Measurements from ENCODE around the gene PHTF1.

Gene PHTF1

DNA sequence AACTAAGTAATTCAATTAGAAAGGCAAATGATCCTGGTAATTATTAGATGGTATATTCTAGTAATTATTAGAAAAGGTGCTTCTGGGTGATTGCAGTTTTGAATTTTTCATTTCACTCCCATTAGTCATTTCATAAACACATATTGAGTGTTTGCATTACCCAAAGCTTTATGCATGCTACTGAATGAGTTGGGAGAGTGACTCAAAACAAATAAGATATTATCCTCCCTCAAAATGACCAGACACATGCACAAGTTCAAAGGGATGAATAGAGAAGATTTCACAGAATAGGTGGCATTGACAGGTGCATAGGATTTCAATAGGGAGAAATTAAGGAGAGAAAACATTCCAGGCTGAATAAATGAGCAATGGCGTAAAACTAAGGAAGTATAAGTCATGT lies 84.7 kb downstream of the PHTF1 start:
- no peak overlapping the region for H3K4me3 ChIP-seq (ENCODE audit: low read length in 2 of 2)
- H3K27ac ChIP-seq (ENCODE audit: low read depth in 2 of 2, low read length in 2 of 2): no peak overlapping the region
- no peaks in the 10 kb centered on the region for H3K9me3 ChIP-seq (ENCODE audit: control insufficient read depth in 2 of 2, low read length in 2 of 2)
- no peak overlapping the region for H3K9ac ChIP-seq (ENCODE audit: low read depth in 1 of 2, low read length in 2 of 2)
- H3K36me3 ChIP-seq (ENCODE audit: control insufficient read depth in 2 of 2, insufficient read depth in 2 of 2, low read length in 2 of 2): peaks cover 28 to 32% of the 10 kb centered on the region in 2 donors
- H3K27me3 ChIP-seq (ENCODE audit: control insufficient read depth in 2 of 2, insufficient read depth in 2 of 2, low read length in 2 of 2): no peaks in the 10 kb centered on the region
- no peaks in the 10 kb centered on the region for H3K4me1 ChIP-seq (ENCODE audit: control insufficient read depth in 2 of 2, insufficient read depth in 2 of 2, low read length in 2 of 2)

DNA sequence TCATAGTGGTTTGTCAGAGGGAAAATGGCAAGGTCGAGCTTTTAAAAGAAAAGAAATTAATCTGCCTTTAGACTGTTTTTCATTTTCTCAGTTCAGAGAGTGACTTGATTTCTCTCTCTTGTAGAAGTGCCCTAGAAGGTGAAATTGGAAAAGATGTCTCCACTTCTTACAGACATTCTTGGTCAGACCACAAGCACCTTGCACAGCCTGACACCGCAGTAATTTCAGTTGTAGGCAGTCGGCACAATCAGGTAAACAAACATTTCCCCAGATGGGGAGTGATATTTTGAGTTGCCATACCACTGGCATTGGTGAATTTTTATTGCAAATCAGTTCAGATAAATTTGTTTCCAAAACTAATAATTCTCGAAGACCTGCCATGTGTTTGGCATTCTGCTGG lies 86.8 kb downstream of the PHTF1 start:
- Histone ChIP-seq H3K36me3 (ENCODE audit: control insufficient read depth in 2 of 2, insufficient read depth in 2 of 2, low read length in 2 of 2) (peaks cover 20 to 34% of the 10 kb centered on the region in 2 donors), H3K4me1 (ENCODE audit: control insufficient read depth in 2 of 2, insufficient read depth in 2 of 2, low read length in 2 of 2) (no peaks in the 10 kb centered on the region), H3K4me3 (ENCODE audit: low read length in 2 of 2) (no peak overlapping the region), H3K27me3 (ENCODE audit: control insufficient read depth in 2 of 2, insufficient read depth in 2 of 2, low read length in 2 of 2) (no peaks in the 10 kb centered on the region), H3K9ac (ENCODE audit: low read depth in 1 of 2, low read length in 2 of 2) (no peak overlapping the region), H3K9me3 (ENCODE audit: control insufficient read depth in 2 of 2, low read length in 2 of 2) (no peaks in the 10 kb centered on the region), H3K27ac (ENCODE audit: low read depth in 2 of 2, low read length in 2 of 2) (no peak overlapping the region)

DNA sequence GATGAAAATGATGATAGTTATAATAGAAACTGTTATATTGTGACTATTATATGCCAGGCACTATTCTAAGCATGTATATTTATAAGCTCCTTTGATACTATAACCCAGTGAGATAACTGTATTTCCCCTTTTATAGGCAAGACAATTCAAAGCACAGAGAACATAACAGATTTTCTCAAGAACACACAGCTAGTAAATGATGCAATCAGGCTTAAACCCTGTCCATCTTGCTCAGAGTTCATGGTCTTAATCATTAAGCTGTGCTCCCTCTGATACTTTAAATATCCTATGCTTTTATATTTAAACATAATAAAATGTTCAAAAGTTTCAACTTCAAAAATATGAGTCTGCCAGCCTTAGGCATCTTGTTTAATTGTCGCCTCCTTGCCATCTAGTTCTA lies 88.6 kb downstream of the PHTF1 start:
- Histone ChIP-seq H3K4me3 (ENCODE audit: low read length in 2 of 2) (no peak overlapping the region), H3K4me1 (ENCODE audit: control insufficient read depth in 2 of 2, insufficient read depth in 2 of 2, low read length in 2 of 2) (no peaks in the 10 kb centered on the region), H3K27me3 (ENCODE audit: control insufficient read depth in 2 of 2, insufficient read depth in 2 of 2, low read length in 2 of 2) (no peaks in the 10 kb centered on the region), H3K36me3 (ENCODE audit: control insufficient read depth in 2 of 2, insufficient read depth in 2 of 2, low read length in 2 of 2) (peaks cover 18 to 34% of the 10 kb centered on the region in 2 donors), H3K9ac (ENCODE audit: low read depth in 1 of 2, low read length in 2 of 2) (no peak overlapping the region), H3K9me3 (ENCODE audit: control insufficient read depth in 2 of 2, low read length in 2 of 2) (no peaks in the 10 kb centered on the region), H3K27ac (ENCODE audit: low read depth in 2 of 2, low read length in 2 of 2) (no peak overlapping the region)

DNA sequence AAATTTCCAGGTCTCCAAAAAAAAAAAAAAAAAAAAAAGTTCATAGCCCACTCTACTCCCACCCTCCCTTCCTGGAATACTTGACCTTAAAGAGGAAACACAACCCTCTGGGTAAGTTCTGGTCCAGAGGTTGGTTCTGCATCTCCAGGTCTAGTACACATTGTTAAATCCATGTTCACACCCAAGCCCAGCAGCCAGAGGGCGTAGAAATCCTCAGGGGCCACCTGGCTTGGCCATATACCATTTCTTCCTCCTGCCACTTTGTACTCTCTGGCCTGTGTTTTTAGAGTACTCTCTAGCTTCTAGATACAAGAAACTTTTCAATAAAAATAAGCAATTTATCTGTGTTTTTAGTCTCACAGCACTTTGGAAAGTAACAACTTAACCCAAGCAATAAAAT lies 89.3 kb downstream of the PHTF1 start:
- H3K27ac ChIP-seq (ENCODE audit: low read depth in 2 of 2, low read length in 2 of 2): no peak overlapping the region
- H3K27me3 ChIP-seq (ENCODE audit: control insufficient read depth in 2 of 2, insufficient read depth in 2 of 2, low read length in 2 of 2): no peaks in the 10 kb centered on the region
- H3K9me3 ChIP-seq (ENCODE audit: control insufficient read depth in 2 of 2, low read length in 2 of 2): no peaks in the 10 kb centered on the region
- H3K36me3 ChIP-seq (ENCODE audit: control insufficient read depth in 2 of 2, insufficient read depth in 2 of 2, low read length in 2 of 2): peaks cover 18 to 28% of the 10 kb centered on the region in 2 donors
- H3K4me1 ChIP-seq (ENCODE audit: control insufficient read depth in 2 of 2, insufficient read depth in 2 of 2, low read length in 2 of 2): no peaks in the 10 kb centered on the region
- H3K9ac ChIP-seq (ENCODE audit: low read depth in 1 of 2, low read length in 2 of 2): no peak overlapping the region
- H3K4me3 ChIP-seq (ENCODE audit: low read length in 2 of 2): no peak overlapping the region

DNA sequence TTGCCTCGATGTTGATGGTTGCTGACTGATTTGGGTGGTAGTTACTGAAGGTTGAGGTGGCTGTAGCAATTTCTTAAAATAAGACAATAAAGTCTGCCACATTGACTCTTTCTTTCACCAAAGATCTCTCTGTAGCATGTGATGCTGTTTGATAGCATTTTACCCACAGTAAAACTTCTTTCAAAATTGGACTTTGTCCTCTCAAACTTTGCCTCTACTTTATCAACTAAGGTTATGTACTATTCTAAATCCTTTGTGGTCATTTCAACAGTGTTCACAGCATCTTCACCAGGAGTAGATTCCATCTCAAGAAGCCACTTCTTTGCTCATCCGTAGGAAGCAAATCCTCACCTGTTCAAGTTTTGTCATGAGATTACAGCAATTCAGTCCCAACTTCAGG lies 93.2 kb downstream of the PHTF1 start:
- no peak overlapping the region for H3K9ac ChIP-seq (ENCODE audit: low read depth in 1 of 2, low read length in 2 of 2)

DNA sequence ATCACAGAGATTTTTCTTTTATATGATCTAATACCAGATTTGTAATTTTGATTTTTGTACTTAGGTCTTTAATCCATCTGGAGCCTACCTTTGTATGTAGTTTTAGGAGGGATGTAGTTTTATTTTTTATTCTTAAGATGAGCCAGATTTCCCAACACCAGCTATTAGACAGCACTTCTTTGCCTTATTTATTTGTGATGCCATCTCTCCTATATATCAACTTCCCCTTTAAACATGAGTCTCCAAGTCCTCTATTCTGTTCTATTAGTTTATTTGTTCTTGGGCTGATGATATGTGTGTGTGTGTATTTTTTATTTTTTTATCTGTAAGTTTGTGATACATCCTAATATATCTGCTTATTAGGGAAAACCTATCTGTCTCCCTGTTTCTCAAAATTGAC lies 94.2 kb downstream of the PHTF1 start:
- H3K4me1 ChIP-seq (ENCODE audit: control insufficient read depth in 2 of 2, insufficient read depth in 2 of 2, low read length in 2 of 2): no peaks in the 10 kb centered on the region
- H3K9ac ChIP-seq (ENCODE audit: low read depth in 1 of 2, low read length in 2 of 2): no peak overlapping the region
- no peaks in the 10 kb centered on the region for H3K9me3 ChIP-seq (ENCODE audit: control insufficient read depth in 2 of 2, low read length in 2 of 2)
- H3K27me3 ChIP-seq (ENCODE audit: control insufficient read depth in 2 of 2, insufficient read depth in 2 of 2, low read length in 2 of 2): no peaks in the 10 kb centered on the region
- H3K4me3 ChIP-seq (ENCODE audit: low read length in 2 of 2): no peak overlapping the region
- no peak overlapping the region for H3K27ac ChIP-seq (ENCODE audit: low read depth in 2 of 2, low read length in 2 of 2)
- H3K36me3 ChIP-seq (ENCODE audit: control insufficient read depth in 2 of 2, insufficient read depth in 2 of 2, low read length in 2 of 2): peaks cover 5 to 6% of the 10 kb centered on the region in 2 donors

More for the DNA sequence above, 93.2 kb downstream of the PHTF1 start:
- Histone ChIP-seq H3K27me3 (ENCODE audit: control insufficient read depth in 2 of 2, insufficient read depth in 2 of 2, low read length in 2 of 2) (no peaks in the 10 kb centered on the region), H3K9me3 (ENCODE audit: control insufficient read depth in 2 of 2, low read length in 2 of 2) (no peaks in the 10 kb centered on the region), H3K4me1 (ENCODE audit: control insufficient read depth in 2 of 2, insufficient read depth in 2 of 2, low read length in 2 of 2) (no peaks in the 10 kb centered on the region), H3K36me3 (ENCODE audit: control insufficient read depth in 2 of 2, insufficient read depth in 2 of 2, low read length in 2 of 2) (peaks cover 2 to 6% of the 10 kb centered on the region in 2 donors), H3K27ac (ENCODE audit: low read depth in 2 of 2, low read length in 2 of 2) (no peak overlapping the region), H3K4me3 (ENCODE audit: low read length in 2 of 2) (no peak overlapping the region)

DNA sequence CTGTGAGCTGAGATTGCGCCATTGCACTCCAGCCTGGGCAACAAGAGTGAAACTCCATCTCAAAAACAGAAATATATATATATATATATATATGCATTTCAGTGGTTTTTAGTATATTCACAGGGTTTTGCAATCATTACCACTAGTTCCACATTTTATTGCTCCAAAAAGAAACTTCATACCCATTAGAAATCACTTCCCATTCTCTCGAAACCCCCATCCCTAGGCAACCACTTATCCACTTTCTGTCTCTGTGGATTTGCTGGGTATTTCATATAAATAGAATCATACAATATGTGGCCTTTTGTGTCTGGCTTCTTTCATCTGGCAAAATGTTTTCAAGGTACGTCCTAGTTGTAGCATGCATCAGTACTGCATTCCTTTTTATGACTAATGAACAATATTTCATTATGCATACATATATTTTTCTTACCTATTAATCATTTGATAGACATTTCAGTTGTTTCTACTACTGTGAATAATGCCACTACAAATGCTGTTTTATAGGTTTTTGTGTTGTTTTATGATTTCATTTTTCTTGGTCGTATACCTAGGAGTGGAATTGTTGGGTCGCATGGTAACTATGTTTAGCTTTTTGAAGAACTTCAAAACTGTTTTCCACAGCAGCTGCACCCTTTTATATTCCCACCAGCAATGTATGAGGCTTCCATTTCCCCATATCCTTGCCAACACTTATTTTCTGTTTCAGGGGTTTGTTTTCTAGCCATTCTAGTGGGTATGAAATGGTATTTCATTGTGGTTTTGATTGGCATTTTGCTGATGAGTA lies 95.9 kb downstream of the PHTF1 start:
- H3K4me1 ChIP-seq (ENCODE audit: control insufficient read depth in 2 of 2, insufficient read depth in 2 of 2, low read length in 2 of 2): no peaks in the 10 kb centered on the region
- H3K27me3 ChIP-seq (ENCODE audit: control insufficient read depth in 2 of 2, insufficient read depth in 2 of 2, low read length in 2 of 2): no peaks in the 10 kb centered on the region
- H3K27ac ChIP-seq (ENCODE audit: low read depth in 2 of 2, low read length in 2 of 2): no peak overlapping the region

DNA sequence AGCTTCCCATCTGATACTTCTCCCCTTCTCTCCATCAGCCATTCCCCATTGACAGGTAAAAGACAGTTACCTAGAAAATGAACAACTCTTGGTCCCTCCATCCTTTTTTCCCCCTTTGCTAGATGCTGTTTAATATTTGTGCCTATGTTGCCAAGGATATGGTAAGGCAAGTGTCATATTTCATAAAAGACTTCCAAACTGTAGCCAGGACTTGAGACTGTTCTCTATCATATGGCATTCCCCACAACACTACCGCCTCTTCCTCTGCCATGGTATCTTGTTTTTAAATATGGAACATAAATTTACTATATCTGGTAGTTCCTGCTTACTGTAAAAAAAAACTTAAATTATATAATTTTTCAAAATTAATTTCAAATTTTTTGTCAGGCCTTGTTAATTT lies 97.2 kb downstream of the PHTF1 start:
- no peaks in the 10 kb centered on the region for H3K4me1 ChIP-seq (ENCODE audit: control insufficient read depth in 2 of 2, insufficient read depth in 2 of 2, low read length in 2 of 2)
- H3K9ac ChIP-seq (ENCODE audit: low read depth in 1 of 2, low read length in 2 of 2): no peak overlapping the region
- no peaks in the 10 kb centered on the region for H3K27me3 ChIP-seq (ENCODE audit: control insufficient read depth in 2 of 2, insufficient read depth in 2 of 2, low read length in 2 of 2)
- no peaks in the 10 kb centered on the region for H3K9me3 ChIP-seq (ENCODE audit: control insufficient read depth in 2 of 2, low read length in 2 of 2)
- no peak overlapping the region for H3K4me3 ChIP-seq (ENCODE audit: low read length in 2 of 2)
- H3K36me3 ChIP-seq (ENCODE audit: control insufficient read depth in 2 of 2, insufficient read depth in 2 of 2, low read length in 2 of 2): peaks cover 10% of the 10 kb centered on the region in 2 donors
- no peak overlapping the region for H3K27ac ChIP-seq (ENCODE audit: low read depth in 2 of 2, low read length in 2 of 2)

More for the DNA sequence above, 95.9 kb downstream of the PHTF1 start:
- Histone ChIP-seq H3K9me3 (ENCODE audit: control insufficient read depth in 2 of 2, low read length in 2 of 2) (no peaks in the 10 kb centered on the region), H3K9ac (ENCODE audit: low read depth in 1 of 2, low read length in 2 of 2) (no peak overlapping the region), H3K36me3 (ENCODE audit: control insufficient read depth in 2 of 2, insufficient read depth in 2 of 2, low read length in 2 of 2) (peaks cover 7 to 10% of the 10 kb centered on the region in 2 donors), H3K4me3 (ENCODE audit: low read length in 2 of 2) (no peak overlapping the region)

DNA sequence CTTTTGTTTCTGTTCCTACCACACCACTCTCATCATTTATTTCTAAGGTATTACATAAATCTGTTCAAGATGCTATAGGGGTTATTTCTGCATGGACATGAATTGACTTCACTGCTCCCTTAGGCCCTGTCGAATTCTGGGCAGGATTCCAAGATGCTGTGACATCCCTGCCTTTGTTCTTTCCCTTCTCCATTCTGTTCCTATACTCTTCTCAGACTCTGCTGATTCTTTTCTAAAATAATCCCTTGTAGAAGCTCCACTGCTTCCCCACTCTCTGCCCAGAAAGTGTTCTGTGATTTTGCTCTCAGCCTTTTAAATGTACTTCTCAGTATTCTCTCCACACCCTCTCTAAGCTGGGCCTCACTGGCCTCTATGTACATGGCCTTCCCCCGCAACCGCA lies 99.2 kb downstream of the PHTF1 start:
- H3K9ac ChIP-seq (ENCODE audit: low read depth in 1 of 2, low read length in 2 of 2): no peak overlapping the region
- peaks cover 10 to 13% of the 10 kb centered on the region in 2 donors for H3K36me3 ChIP-seq (ENCODE audit: control insufficient read depth in 2 of 2, insufficient read depth in 2 of 2, low read length in 2 of 2)
- H3K27me3 ChIP-seq (ENCODE audit: control insufficient read depth in 2 of 2, insufficient read depth in 2 of 2, low read length in 2 of 2): no peaks in the 10 kb centered on the region
- no peaks in the 10 kb centered on the region for H3K9me3 ChIP-seq (ENCODE audit: control insufficient read depth in 2 of 2, low read length in 2 of 2)
- H3K27ac ChIP-seq (ENCODE audit: low read depth in 2 of 2, low read length in 2 of 2): no peak overlapping the region
- no peaks in the 10 kb centered on the region for H3K4me1 ChIP-seq (ENCODE audit: control insufficient read depth in 2 of 2, insufficient read depth in 2 of 2, low read length in 2 of 2)
- no peak overlapping the region for H3K4me3 ChIP-seq (ENCODE audit: low read length in 2 of 2)

DNA sequence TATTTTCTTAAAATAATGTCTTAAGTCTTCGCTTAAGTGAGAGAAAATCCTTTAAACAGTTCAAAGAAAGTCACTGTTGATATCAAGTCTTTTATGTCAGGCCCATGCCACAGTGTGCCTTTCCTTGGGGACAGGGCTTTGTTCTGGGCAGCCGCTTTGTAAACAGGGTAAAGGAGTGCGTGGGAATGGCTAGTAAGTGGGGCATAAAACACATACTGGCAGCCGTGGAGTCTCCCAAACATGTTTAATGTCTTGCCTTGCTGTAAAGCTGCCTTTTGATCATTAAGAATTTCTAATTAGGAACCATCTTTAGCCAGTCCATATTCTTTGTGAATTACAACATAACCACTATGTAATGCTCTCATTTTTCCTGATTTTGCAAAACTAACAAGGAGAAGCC lies 99.7 kb downstream of the PHTF1 start:
- H3K4me3 ChIP-seq (ENCODE audit: low read length in 2 of 2): no peak overlapping the region
- H3K36me3 ChIP-seq (ENCODE audit: control insufficient read depth in 2 of 2, insufficient read depth in 2 of 2, low read length in 2 of 2): peaks cover 15 to 17% of the 10 kb centered on the region in 2 donors
- no peaks in the 10 kb centered on the region for H3K9me3 ChIP-seq (ENCODE audit: control insufficient read depth in 2 of 2, low read length in 2 of 2)
- H3K4me1 ChIP-seq (ENCODE audit: control insufficient read depth in 2 of 2, insufficient read depth in 2 of 2, low read length in 2 of 2): no peaks in the 10 kb centered on the region
- no peak overlapping the region for H3K27ac ChIP-seq (ENCODE audit: low read depth in 2 of 2, low read length in 2 of 2)
- no peak overlapping the region for H3K9ac ChIP-seq (ENCODE audit: low read depth in 1 of 2, low read length in 2 of 2)
- no peaks in the 10 kb centered on the region for H3K27me3 ChIP-seq (ENCODE audit: control insufficient read depth in 2 of 2, insufficient read depth in 2 of 2, low read length in 2 of 2)

All from mucosa of rectum (tissue), 2 donors.